ENCODE data around the gene SNX18.
"Not testable (repeated sequence)": the region's sequence is repeated elsewhere in the genome, so short reads cannot be mapped to it uniquely, and the experiment has no call there.

SNX18 gene

GRCh38 chr5:54484219-54484894 lies 33.2 kb upstream of the SNX18 start:
- peaks cover 4% of the 10 kb centered on the region for H3K4me1 ChIP-seq (ENCODE audit: low read depth, poor library complexity, severe bottlenecking)
- H3K27ac ChIP-seq, result no peak overlapping the region
- H3K36me3 ChIP-seq (ENCODE audit: insufficient read depth), result no peaks in the 10 kb centered on the region
- no peaks in the 10 kb centered on the region for H3K27me3 ChIP-seq (ENCODE audit: insufficient read depth, low read depth)
- H3K79me2 ChIP-seq (ENCODE audit: insufficient read depth, low read depth), result no peaks in the 10 kb centered on the region
- H3K4me2 ChIP-seq, result no peak overlapping the region
- H2AFZ ChIP-seq (ENCODE audit: low read depth), result no peak overlapping the region
- no peaks in the 10 kb centered on the region for H4K20me1 ChIP-seq (ENCODE audit: insufficient read depth)
- no peak overlapping the region for H3K9ac ChIP-seq
- no peak overlapping the region for H3K4me3 ChIP-seq (IDR thresholded peaks at IDR 0.05; ENCODE audit: insufficient read depth, low read depth, low read length)
- no peak for TF ChIP-seq CTCF (conservative IDR thresholded peaks at IDR 0.05; ENCODE audit: low read depth, low read length)

GRCh38 chr5:54485659-54486058 lies 31.9 kb upstream of the SNX18 start:
- not testable (repeated sequence) for H3K27ac ChIP-seq; H3K4me3 ChIP-seq (IDR thresholded peaks at IDR 0.05; ENCODE audit: insufficient read depth, low read depth, low read length); H3K36me3 ChIP-seq (ENCODE audit: insufficient read depth); H2AFZ ChIP-seq (ENCODE audit: low read depth); H4K20me1 ChIP-seq (ENCODE audit: insufficient read depth); H3K4me1 ChIP-seq (ENCODE audit: low read depth, poor library complexity, severe bottlenecking); H3K4me2 ChIP-seq; H3K79me2 ChIP-seq (ENCODE audit: insufficient read depth, low read depth); H3K9ac ChIP-seq; H3K27me3 ChIP-seq (ENCODE audit: insufficient read depth, low read depth)

GRCh38 chr5:54489648-54489979 lies 27.9 kb upstream of the SNX18 start:
- TF ChIP-seq CTCF (conservative IDR thresholded peaks at IDR 0.05; ENCODE audit: low read depth, low read length), result peak; percentile 12; the same call in 1 of the 2 replicates
- not testable (repeated sequence) for H3K9ac ChIP-seq; H3K4me2 ChIP-seq; H3K36me3 ChIP-seq (ENCODE audit: insufficient read depth); H3K4me3 ChIP-seq (IDR thresholded peaks at IDR 0.05; ENCODE audit: insufficient read depth, low read depth, low read length); H3K27ac ChIP-seq; H3K4me1 ChIP-seq (ENCODE audit: low read depth, poor library complexity, severe bottlenecking); H3K27me3 ChIP-seq (ENCODE audit: insufficient read depth, low read depth); H2AFZ ChIP-seq (ENCODE audit: low read depth); H4K20me1 ChIP-seq (ENCODE audit: insufficient read depth); H3K79me2 ChIP-seq (ENCODE audit: insufficient read depth, low read depth)

- H3K27me3 ChIP-seq (ENCODE audit: insufficient read depth, low read depth), result no peaks in the 10 kb centered on the region
- no peak overlapping the region for H3K4me2 ChIP-seq
- no peaks in the 10 kb centered on the region for H3K79me2 ChIP-seq (ENCODE audit: insufficient read depth, low read depth)
- no peak overlapping the region for H2AFZ ChIP-seq (ENCODE audit: low read depth)
- H4K20me1 ChIP-seq (ENCODE audit: insufficient read depth), result no peaks in the 10 kb centered on the region
- H3K4me1 ChIP-seq (ENCODE audit: low read depth, poor library complexity, severe bottlenecking), result peaks cover 4% of the 10 kb centered on the region
- H3K4me3 ChIP-seq (IDR thresholded peaks at IDR 0.05; ENCODE audit: insufficient read depth, low read depth, low read length), result no peak overlapping the region
- H3K36me3 ChIP-seq (ENCODE audit: insufficient read depth), result no peaks in the 10 kb centered on the region
- H3K27ac ChIP-seq, result no peak overlapping the region
- H3K9ac ChIP-seq, result no peak overlapping the region
- no peak for TF ChIP-seq CTCF (conservative IDR thresholded peaks at IDR 0.05; ENCODE audit: low read depth, low read length)
Measured at GRCh38 chr5:54491326-54491725, 26.2 kb upstream of the SNX18 start.

- Histone ChIP-seq H4K20me1 (ENCODE audit: insufficient read depth) (no peaks in the 10 kb centered on the region), H3K4me1 (ENCODE audit: low read depth, poor library complexity, severe bottlenecking) (peaks cover 4% of the 10 kb centered on the region), H2AFZ (ENCODE audit: low read depth) (no peak overlapping the region), H3K4me2 (no peak overlapping the region), H3K79me2 (ENCODE audit: insufficient read depth, low read depth) (no peaks in the 10 kb centered on the region), H3K9ac (no peak overlapping the region), H3K27me3 (ENCODE audit: insufficient read depth, low read depth) (no peaks in the 10 kb centered on the region), H3K36me3 (ENCODE audit: insufficient read depth) (no peaks in the 10 kb centered on the region), H3K27ac (no peak overlapping the region), H3K4me3 (IDR thresholded peaks at IDR 0.05; ENCODE audit: insufficient read depth, low read depth, low read length) (no peak overlapping the region)
- TF ChIP-seq CTCF (conservative IDR thresholded peaks at IDR 0.05; ENCODE audit: low read depth, low read length), result no peak
Measured at GRCh38 chr5:54492178-54492577, 25.4 kb upstream of the SNX18 start.
